GM12864 (cell line): ENCODE results near the gene KSR2.

Experiments used
- DNase-seq: peaks from one replicate; pipeline ENCODE4 v3.0.0-alpha.2; 2011; ENCODE audit warnings: low read depth
- H3K4me3 ChIP-seq: 2 replicates; pipeline ENCODE4 v1.5.1; 2011; ENCODE audit warnings: mild to moderate bottlenecking, low read depth, low read length, control low read depth
- CTCF ChIP-seq: IDR thresholded peaks from 2 replicates; pipeline ENCODE4 v1.5.1; 2011; ENCODE audit warnings: low read depth, mild to moderate bottlenecking, moderate library complexity, low read length, control low read depth, inconsistent platforms; ENCODE audit errors: missing control alignments

The KSR2 gene

GRCh38 chr12:117603316-117604113, 365.3 kb downstream of the KSR2 start:
- DNase-seq = no peak
- no peak for TF ChIP-seq CTCF
- H3K4me3 ChIP-seq = no peak overlapping the region

- no peak overlapping the region for H3K4me3 ChIP-seq
- DNase-seq = no peak
- TF ChIP-seq CTCF = no peak
These were observed 368.9 kb downstream of the KSR2 start for GRCh38 chr12:117599849-117600248.

GRCh38 chr12:117596968-117597367, 371.8 kb downstream of the KSR2 start:
- no peak for DNase-seq
- TF ChIP-seq CTCF = no peak

GRCh38 chr12:117595751-117596150, 373.0 kb downstream of the KSR2 start:
- no peak overlapping the region for H3K4me3 ChIP-seq
- TF ChIP-seq CTCF = no peak
- no peak for DNase-seq

More at GRCh38 chr12:117596968-117597367, 371.8 kb downstream of the KSR2 start:
- H3K4me3 ChIP-seq = no peak overlapping the region

- DNase-seq = no peak
- no peak overlapping the region for H3K4me3 ChIP-seq
- TF ChIP-seq CTCF = no peak
These were observed 374.3 kb downstream of the KSR2 start for GRCh38 chr12:117594481-117594880.

- DNase-seq = no peak
- TF ChIP-seq CTCF = no peak
- no peak overlapping the region for H3K4me3 ChIP-seq
These were observed 374.9 kb downstream of the KSR2 start for GRCh38 chr12:117593815-117594400.
